Caki2 (cell line): Measurements from ENCODE around the gene STRN. TPM values are rescaled to one million over a fixed set of nuclear protein-coding genes. Genes with fewer than 3 reads are reported as not detected.
A peak's percentile ranks its signal among the peaks of the same experiment; 100 is the strongest.
"Not testable (repeated sequence)": the region's sequence is repeated elsewhere in the genome, so short reads cannot be mapped to it uniquely, and the experiment has no call there.

Experiments used
- DNase-seq: peaks from one replicate; pipeline ENCODE4 v3.0.0-alpha.2; 2015; ENCODE audit warnings: low read depth
- in situ Hi-C: cut with HindIII; loops from 2 replicates; pipeline ENCODE4 v1.10.0; 2016; ENCODE audit warnings: low sequenced_read_pairs, low pct_unique_long_range_greater_than_20kb, mixed read lengths
- total RNA-seq: library from RNA; depleted of rRNA; stranded (reverse); fragments of >200 nt; shearing (Covaris generic); gene quantifications from 2 replicates; pipeline ENCODE4 v1.2.3, GENCODE V29; 2014; ENCODE audit warnings: low replicate concordance; rRNA removed

Gene STRN
- 5.7 and 7.8 TPM in 2 replicates for total RNA-seq

- peak; percentile 97 for DNase-seq
- in situ Hi-C loops: no loop called here
These were observed at the start of gene STRN for GRCh38 chr2:36966370-36967235. Gene STRN, minus strand, starts transcription at chr2:36966536. Its CDS starts 73 bp downstream, at chr2:36966463.

- no peak for DNase-seq
- in situ Hi-C loops: no loop called here
These were observed 46.9 kb upstream of the STRN start for GRCh38 chr2:37013315-37013641.

GRCh38 chr2:37011130-37011529 is 44.8 kb upstream of the STRN start:
- in situ Hi-C loops: no loop called here

GRCh38 chr2:37005118-37005868 is 39.0 kb upstream of the STRN start:
- peak; percentile 16 for DNase-seq
- in situ Hi-C loops: no loop called here

More at GRCh38 chr2:37011130-37011529, 44.8 kb upstream of the STRN start:
- DNase-seq: no peak

- in situ Hi-C loops: no loop called here
These were observed 34.7 kb upstream of the STRN start for GRCh38 chr2:37000988-37001556.

GRCh38 chr2:37000318-37000717 is 34.0 kb upstream of the STRN start:
- in situ Hi-C loops: no loop called here
- peak; percentile 51 for DNase-seq

More at GRCh38 chr2:37000988-37001556, 34.7 kb upstream of the STRN start:
- DNase-seq: no peak

GRCh38 chr2:36999416-36999815 is 33.1 kb upstream of the STRN start:
- DNase-seq, in situ Hi-C loops: not testable (repeated sequence)

- no peak for DNase-seq
- in situ Hi-C loops: no loop called here
These were observed 27.7 kb upstream of the STRN start for GRCh38 chr2:36993841-36994620.

GRCh38 chr2:36988008-36988407 is 21.7 kb upstream of the STRN start:
- in situ Hi-C loops: no loop called here
- DNase-seq: no peak

GRCh38 chr2:36982467-36982866 is 16.1 kb upstream of the STRN start:
- DNase-seq: no peak
- in situ Hi-C loops: no loop called here

- in situ Hi-C loops: no loop called here
These were observed 15.6 kb upstream of the STRN start for GRCh38 chr2:36981911-36982310.

GRCh38 chr2:36979007-36979406 is 12.7 kb upstream of the STRN start:
- DNase-seq, in situ Hi-C loops: not testable (repeated sequence)

More at GRCh38 chr2:36981911-36982310, 15.6 kb upstream of the STRN start:
- DNase-seq: no peak

GRCh38 chr2:36976065-36976464 is 9.7 kb upstream of the STRN start:
- in situ Hi-C loops: no loop called here
- DNase-seq: no peak

- in situ Hi-C loops: no loop called here
These were observed 9.0 kb upstream of the STRN start for GRCh38 chr2:36975306-36975705.

GRCh38 chr2:36973320-36973719 is 7.0 kb upstream of the STRN start:
- no peak for DNase-seq
- in situ Hi-C loops: no loop called here

More at GRCh38 chr2:36975306-36975705, 9.0 kb upstream of the STRN start:
- DNase-seq: no peak

GRCh38 chr2:36971990-36972389 is 5.7 kb upstream of the STRN start:
- DNase-seq: no peak
- in situ Hi-C loops: no loop called here

- DNase-seq: no peak
- in situ Hi-C loops: no loop called here
These were observed 1.0 kb upstream of the STRN start for GRCh38 chr2:36967236-36967876.
